Activated CD4-positive, alpha-beta T cell treated with anti-CD3 and anti-CD28 coated beads, Interleukin-2, amount 50 U/mL, for 4 hours (primary cell): ENCODE data around the gene FAM240B.

ENCODE experiments used
- DNase-seq, 2 experiments: peaks; one replicate each; pipeline ENCODE4 v3.0.0-alpha.2; 2020

Gene FAM240B

DNA sequence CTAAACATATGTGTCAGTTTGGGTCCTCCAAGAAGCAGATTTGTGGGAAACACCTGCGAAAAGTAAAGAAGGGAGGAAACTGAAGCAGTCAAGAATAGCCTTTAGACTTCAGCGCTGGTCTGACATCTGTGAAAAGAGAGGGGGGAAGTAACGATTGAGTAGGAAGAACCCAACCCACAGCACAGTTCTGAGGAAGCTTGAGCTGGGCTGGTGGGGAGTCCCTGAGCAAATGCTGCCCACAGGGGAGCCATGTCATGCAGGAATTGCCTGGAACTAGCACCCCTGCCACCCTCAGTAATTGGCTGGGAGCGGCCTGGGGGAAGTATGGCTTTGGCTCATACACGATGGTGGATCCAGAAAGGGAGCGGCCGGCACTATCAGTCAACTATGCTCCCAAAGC, 20.6 kb downstream of the FAM240B start:
- no peak for DNase-seq

DNA sequence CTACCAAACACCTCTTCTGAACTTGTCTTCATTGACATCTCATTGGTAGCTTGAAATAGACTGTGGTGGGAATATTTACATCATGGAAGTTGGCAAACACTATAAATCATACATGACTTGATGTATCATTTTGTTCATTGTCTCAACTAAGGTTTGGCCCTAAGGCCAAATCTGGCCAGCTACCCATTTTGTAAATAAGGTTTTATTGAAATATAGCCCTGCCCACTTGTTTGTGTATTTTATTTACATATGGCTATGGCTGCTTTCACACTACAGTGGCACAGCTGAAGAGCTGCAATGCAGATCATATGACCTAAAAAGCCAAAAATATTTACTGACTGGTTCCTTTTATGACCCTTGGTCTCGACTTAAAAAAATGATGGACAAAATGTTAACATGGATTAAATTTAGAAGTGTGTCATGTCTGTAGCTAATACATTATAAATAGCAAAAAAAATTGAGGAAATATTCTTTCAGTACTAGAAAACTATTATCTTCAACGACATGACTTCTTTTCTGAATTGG, 22.1 kb downstream of the FAM240B start:
- DNase-seq, result no peak

DNA sequence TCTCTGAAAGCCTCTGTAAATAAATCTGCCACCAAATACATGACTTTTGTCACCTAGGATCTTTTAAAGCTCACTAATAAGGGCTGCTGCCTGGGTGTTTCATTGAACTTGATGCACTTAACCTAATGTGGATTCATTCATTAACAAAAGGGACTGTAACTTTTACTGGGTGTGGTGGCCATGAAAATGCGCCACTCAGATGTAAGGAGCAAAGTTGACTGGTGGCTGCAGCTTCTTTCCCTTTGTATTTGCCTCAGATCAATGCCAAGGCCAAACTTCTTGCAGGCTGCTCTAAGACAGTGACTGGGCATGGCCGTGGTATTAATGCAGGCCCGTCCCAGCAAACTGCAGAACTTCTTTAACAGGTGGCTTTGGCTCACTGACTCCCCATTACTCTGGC, 22.9 kb downstream of the FAM240B start:
- no peak for DNase-seq

DNA sequence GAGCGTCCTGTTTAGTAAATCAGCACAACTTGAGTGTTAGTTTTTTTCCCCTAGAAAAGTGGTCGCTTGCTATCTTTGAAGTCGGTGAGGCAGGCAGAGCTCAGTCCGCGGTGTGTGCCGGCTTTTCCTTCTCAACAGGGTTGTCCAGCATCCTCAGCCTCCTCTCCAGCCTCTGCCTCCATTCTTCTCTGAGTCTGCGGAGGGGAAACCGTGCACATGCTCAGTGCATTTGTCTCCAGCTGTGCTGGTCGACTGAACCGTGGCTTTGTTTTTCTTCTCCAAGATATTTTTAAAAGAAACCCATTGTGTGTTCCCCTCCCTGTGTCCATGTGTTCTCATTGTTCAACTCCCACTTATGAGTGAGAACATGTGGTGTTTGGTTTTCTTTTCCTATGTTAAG, 25.3 kb downstream of the FAM240B start:
- no peak for DNase-seq

DNA sequence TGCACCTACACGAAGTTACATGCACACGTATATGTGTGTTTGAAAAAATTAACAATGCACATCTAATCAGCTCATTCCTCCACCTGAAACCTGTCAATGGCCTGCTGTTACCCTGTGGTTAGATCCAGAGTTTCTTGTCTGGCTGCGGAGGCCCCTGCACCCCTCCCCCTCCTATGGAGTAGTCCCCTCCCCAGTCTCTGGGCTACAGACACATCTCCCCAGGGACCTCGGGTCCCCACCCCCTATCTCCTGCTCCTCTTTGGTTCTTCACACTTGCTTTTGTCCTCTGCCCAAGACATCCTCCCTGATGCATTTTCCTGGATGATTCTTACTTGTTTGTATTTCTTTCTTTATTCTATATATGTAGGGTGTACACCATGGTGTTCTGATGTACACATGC, 27.2 kb downstream of the FAM240B start:
- DNase-seq, result no peak

DNA sequence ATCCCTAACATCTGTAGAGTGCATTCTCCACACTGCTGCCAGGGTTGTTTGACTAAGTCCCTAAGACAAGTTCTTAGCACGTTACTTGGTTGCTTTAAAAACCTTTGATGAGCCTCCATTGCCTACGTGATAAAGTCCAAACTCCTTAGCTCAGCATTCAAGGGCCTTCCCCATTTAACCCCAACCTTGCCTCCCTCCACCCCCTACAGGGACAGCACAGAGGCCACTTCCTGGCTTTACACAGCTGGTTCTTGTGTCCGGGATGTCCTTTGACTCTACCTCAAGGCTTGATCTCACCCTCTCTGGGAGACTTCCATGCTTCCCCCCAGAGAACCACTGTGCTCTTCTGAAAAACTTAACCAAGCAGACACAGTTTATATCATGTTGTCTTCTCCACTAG, 29.4 kb downstream of the FAM240B start:
- no peak for DNase-seq

DNA sequence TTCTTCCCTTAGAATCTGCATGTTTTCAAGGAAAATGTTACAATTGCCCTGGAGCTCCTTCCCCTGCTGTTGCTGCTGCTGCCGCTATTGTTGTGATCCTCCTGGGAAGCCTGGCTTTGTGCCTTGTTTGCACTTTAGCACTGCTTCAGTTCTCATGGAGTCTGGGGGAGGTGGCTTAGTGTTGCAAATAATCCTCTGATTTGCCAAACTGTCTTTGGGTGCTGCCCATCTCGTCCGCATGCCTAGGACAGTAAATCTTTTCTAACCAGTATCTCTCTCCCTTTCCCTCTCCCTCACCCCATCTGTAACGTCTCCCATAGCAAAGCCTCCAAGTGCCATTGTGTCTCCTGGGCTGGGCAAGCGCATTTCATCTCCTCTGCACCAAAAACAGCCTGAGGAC, 30.3 kb downstream of the FAM240B start:
- no peak for DNase-seq

DNA sequence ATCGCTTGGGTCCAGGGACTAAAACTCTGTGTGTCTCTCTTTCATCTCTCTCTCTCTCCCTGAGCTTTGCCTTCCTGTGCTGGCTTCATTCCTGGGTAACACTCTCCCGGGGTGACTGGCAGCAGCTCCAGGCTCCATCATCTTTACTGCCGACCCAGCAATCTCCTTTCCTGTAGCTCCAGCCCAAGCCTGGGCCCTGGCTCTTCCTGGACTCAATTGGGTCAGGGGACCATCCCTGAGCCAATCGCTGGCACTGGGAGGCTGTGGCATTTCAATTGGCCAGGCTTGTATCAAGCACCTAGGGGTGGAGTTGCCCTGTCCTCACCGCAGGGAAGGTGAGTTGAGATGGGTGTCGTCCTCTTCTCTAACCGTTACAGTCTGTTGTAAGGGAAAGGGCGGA, 31.9 kb downstream of the FAM240B start:
- no peak for DNase-seq

DNA sequence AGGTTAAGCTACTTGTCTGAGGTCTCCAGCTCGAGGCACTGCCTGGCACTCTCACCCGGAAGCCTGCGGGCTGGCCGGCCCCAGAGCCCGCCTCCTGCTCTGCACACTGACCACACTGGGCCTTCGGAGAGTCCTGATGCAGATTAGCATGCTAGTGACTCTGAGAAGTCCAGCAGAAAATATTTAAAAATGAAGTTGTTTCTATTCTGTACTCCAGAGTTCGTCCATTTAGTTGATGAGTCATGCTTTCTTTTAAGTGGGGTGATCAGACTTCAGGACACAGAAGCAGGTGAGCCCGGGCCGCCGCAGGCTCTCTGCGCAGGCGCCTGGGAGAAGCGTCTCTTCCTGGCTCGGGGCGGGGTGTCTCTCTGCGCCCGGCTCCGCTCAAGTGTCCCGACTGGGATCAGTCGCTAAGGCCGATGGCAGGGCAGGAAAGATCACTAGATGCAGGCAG, 32.5 kb downstream of the FAM240B start:
- DNase-seq, result no peak

DNA sequence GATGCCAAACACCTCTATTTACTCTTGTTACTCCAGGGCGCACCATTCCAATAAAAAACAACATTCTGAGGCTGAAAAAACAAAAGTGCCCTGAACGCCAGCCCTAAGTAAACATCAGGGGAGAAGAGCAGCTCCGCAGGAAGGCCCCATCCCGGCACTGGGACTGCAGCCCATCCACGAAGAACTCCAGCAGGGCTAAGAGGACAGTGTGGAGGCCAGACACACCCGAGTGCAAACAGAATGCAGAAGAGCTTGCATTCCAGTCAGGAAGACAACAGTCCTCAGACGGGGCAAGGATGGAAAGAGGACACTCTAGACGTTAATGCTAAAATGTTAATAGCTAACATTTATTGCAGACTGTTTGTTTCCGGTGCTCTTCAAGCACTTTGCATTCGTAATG, 33.0 kb downstream of the FAM240B start:
- no peak for DNase-seq

DNA sequence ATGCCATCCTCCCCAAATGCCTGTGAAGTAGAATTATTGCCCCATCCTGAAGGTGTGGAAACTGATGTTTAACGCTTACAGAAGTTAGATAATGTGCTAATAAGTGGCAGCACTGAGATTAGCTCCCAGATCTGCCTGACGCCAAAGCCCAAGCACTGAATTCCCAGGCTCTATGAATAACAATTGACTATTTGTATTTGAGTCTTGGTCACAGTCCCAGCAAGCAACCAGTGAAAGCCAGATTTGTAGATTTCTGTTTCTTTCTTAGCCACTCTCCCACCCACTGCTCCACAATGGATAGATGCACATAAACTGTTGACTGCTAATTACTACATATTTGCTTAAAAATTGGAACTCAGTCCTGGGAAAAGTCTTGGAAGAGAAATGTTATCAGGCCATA, 34.4 kb downstream of the FAM240B start:
- DNase-seq, result no peak

DNA sequence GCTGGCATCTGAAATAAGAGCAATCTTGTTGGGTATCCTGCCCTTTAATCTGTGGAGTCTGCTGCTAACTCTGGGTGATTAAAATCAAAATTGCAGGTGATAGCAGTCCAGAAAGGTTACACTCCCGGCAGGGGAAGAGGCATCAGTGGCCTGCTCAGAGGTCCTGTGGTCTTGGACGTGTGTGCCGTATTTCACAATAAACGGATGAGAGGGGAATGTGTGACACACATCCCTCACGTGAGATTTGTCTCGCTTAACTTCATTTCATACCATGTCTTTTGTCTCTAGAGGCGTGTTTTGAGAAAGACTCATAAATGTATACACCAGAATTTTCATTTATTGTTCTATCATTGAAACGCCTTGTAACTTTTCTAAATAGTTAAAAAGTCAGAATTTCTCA, 36.6 kb downstream of the FAM240B start:
- no peak for DNase-seq

DNA sequence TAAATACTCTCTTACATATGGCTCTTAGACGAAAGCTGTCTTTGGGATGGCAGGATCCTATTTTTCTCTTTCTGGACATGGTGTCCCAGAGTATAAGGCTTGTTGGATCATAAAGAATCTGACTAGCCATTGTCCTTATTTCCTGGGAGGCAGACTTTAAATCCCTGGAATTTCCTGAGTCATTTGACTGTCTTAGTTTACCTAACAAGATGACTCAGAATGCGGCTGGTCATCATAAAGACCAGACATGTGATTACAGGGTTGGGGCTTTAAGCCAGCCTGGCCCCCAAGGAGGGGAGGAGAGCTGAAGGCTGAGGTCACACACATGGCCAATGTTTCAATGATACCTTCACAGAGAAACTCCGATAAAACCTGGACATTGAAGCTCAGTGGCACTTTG, 37.2 kb downstream of the FAM240B start:
- no peak for DNase-seq

DNA sequence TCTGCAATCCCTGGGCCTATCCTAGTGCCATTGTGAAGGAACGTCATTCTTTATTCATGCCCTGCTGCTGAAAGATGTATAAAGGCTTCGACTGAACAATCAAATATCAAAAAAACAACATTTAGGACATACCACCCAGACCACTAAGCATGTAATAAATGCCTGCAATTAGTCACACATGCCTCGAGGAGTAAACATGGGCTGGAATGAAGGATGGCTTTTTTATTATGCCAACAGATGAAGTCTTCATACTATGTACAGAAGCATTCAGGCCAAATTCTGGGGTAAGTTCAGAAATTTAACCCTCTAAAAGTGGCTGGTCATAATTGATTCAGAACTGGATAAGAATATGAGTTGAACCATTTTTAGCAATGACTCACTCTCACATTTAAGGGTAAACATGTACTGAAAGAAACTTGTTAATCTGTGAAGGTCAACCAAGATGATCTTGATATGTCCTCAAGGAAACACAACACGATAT, 38.1 kb downstream of the FAM240B start:
- no peak for DNase-seq

DNA sequence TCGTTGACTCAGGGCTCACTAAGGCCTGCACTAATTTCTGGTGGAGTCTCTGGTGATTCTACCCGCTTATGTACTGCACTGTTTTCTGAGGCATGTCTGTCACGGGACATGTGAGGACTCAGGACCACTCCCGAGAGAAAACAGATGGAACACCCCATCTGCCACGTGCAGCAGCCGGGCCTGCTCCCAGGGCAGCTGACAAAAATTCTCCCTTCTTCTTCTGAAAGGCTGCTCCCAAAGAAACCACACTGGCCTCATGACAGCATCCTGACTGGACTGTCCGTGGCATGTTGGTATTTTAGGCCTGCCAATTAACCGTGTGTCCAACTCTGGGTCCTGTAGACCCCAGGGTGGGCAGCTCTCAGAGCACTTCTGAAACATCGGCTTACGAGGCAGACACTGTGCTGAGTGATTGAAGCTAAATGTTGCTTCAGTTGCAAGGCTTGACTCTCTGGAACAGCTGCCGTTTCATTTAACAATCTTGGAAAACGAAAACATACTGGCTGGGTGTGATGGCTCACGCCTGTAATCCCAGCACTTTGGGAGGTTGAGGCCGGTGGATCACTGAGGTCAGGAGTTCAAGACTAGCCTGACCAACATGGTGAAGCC, 39.0 kb downstream of the FAM240B start:
- no peak for DNase-seq

DNA sequence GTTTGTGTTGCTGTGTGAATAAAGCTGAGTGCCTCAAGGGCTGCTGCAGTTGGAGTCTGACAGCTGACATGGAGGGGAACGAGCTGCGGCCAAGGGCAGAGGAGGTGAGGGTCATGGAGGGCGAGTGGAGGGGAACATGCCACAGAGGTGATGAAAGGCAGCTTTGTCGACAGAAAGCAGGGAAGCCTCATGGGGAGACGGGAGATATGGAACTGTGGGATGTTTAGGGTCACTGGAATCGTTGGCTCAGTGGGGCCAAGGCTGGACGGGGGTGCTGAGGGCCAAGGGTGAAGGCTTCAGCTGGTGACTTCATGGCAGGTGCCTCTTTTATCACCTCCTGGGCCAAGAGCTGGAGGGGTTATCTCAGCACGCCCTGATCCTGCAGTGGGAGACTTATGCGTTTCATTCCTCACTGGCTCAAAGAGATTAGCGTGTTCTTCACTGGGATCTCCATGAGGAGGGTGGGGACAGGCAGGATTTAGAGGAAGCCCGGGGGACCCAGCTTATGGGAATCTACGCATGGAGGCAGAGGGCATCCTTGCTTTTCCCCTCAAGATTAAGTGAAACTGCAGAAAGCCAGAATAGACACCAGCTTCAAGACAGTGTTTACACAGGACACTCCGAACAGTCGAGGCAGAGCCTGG, 42.2 kb downstream of the FAM240B start:
- DNase-seq, result no peak

DNA sequence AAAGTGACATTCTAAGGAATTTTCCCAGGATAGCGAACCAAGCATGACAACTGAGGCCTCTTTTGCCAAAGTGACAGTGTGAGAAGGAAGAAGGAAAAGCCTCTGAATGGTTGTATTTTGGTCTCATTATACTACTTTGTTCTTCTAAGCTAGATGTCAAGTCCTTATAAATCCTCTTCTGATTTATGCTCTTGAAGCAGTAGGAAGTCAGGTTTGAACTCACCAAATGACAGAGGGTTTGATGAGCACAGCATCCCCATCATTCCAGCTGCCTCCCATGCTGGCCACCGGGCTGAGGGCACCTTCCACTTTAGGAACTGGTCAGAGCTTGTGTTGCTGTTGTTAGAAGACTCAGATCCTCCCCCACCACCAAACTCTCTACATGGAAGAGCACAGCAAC, 44.1 kb downstream of the FAM240B start:
- DNase-seq, result no peak

DNA sequence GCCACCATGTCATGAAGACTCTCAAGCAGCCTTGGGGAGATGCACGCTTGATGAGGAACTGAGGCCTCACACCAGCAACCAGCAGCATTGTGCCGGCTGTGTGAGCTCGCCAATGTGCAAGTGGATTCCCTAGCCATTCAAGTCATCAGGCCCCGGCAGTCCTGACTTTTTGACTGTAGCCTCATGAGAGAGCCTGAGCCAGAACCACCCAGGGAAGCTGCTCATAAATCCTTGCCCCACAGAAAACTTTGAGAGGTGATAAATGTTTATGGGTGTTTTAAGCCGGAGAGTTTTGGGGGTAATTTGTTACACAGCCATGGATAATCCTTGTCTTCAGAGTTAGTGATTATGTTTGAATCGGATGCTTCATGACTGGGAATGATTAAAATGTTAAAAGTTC, 44.7 kb downstream of the FAM240B start:
- no peak for DNase-seq

DNA sequence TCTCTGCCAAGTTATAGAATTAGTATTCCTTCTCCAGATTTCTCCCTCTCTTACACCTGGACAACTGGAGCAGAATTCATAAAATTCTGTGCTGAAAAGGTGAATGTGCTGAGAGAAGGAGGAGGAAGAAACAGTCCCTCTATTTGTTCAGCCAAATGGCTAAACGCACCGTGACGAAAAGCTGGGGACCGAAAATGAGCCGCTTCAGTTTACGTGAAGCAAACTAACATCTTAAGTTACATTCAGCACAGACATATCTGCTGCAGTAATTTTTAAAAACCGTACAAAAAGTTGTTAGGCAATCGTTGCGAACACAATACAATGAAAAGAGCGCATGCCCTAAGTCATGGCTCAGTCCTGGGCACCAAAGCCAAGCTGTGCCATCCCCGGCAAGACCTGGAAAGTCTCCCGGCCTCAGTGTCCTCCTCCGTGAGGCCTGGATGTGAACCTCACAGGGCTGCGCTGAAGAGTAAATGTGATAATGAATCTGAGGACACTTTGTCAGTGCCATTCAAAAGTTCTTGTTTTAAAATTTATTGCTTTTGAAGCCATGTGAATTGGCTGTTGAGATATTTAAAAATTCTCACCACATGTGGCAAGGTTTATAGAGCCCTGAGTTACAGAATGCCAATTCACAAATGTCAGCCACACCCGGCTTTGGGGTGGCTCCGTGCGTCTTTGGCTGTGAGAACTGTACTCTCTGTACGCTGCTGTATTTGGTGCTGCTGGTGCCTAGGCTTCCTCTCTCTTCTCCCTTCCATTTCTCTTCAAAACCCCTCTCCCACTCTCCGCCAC, 46.3 kb downstream of the FAM240B start:
- no peak for DNase-seq

DNA sequence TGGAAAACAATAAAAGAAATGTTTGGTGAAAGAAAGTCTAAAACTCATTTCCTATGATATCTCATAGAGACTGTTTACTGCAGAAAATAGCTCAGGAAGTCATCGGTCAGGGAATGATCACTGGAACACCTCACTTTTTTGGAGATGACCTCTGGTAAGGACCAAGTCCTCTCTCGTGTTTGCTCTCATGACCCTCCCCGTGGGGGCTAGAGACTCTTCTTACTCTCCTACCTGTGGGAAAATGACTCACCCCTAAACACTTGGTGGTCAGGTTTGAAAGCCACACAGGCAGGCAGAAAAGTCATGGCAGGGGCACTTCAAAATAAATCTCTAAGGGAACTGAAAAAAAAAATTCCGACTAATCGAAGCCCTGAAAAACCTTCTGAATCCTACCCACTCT, 48.2 kb downstream of the FAM240B start:
- DNase-seq, result no peak

DNA sequence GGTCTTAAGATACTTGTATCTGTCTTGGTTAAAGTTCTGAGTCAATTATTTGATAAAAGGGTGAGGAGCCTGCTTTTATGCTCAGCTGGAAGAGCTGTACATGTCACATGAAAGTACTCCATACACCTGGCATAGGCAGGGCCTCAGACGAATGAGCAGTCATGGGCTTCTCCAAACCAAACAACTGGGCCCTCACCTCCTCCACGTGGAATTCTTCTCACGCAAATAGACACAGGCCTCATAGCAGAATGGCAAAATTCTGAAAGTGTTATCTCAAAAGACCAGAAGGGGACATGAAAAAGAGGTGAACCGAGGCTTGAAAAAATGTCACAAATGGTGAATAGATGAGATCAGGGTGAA, 48.6 kb downstream of the FAM240B start:
- DNase-seq, result no peak

DNA sequence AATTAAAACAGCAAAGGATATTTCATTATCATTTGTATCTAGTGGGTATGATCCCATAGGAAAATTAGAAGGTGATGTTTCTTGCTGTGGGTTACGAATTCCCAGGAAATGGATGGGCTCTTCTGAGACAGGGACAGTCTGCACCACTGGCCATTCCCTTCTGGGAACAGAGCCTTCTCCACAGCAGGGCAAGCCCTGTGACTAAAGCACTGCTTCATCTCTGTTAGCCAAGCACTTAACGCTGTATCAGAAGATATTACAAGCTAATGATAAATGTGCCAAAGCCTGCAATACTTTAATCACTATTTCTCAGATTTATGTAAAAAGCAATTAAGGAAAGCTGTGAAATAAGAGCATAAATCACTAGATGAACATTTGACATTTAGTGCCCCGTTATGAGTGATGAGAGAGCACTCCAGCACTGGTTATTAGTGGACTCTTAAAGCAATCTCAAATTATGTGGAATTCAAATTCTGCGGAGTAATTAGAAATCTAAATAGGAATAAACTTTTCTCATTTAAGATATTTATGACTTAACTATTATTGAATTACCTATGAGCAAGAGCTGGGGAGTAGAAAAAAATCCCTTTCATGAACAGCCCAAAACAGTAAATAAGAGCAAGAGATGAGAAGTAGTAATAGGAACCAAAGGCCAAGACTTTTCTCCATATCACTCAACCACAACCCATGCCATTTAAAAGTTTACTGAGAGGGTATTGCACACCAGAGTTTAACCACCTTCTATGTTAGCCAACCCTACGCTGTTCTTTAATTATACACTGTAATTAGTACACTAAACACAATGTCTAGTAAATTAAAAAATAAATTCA, 49.2 kb downstream of the FAM240B start:
- DNase-seq, result no peak
